HUES6 (cell line): ENCODE results near the gene ADD1.

Source experiments
- H3K27ac ChIP-seq: 2 replicates; pipeline ENCODE4 v1.7.0; 2013; ENCODE audit warnings: low read depth, mild to moderate bottlenecking, low read length, inconsistent platforms
- H3K27me3 ChIP-seq: 2 replicates; pipeline ENCODE4 v1.6.1; 2013; ENCODE audit warnings: low read length; ENCODE audit not compliant: control insufficient read depth, insufficient read depth
- H3K36me3 ChIP-seq: 2 replicates; pipeline ENCODE4 v1.6.1; 2013; ENCODE audit warnings: low read length; ENCODE audit not compliant: control insufficient read depth, insufficient read depth
- H3K4me1 ChIP-seq: 2 replicates; pipeline ENCODE4 v1.6.1; 2013; ENCODE audit warnings: low read length; ENCODE audit not compliant: control insufficient read depth, insufficient read depth
- H3K4me3 ChIP-seq: 2 replicates; pipeline ENCODE4 v1.5.1; 2013; ENCODE audit warnings: low read depth, low read length
- H3K9ac ChIP-seq: one replicate; pipeline ENCODE4 v1.6.1; 2013; ENCODE audit warnings: mild to moderate bottlenecking, low read length
- H3K9me3 ChIP-seq: 2 replicates; pipeline ENCODE4 v1.6.1; 2013; ENCODE audit warnings: low read depth, low read length; ENCODE audit not compliant: control insufficient read depth, insufficient read depth

The ADD1 gene

DNA sequence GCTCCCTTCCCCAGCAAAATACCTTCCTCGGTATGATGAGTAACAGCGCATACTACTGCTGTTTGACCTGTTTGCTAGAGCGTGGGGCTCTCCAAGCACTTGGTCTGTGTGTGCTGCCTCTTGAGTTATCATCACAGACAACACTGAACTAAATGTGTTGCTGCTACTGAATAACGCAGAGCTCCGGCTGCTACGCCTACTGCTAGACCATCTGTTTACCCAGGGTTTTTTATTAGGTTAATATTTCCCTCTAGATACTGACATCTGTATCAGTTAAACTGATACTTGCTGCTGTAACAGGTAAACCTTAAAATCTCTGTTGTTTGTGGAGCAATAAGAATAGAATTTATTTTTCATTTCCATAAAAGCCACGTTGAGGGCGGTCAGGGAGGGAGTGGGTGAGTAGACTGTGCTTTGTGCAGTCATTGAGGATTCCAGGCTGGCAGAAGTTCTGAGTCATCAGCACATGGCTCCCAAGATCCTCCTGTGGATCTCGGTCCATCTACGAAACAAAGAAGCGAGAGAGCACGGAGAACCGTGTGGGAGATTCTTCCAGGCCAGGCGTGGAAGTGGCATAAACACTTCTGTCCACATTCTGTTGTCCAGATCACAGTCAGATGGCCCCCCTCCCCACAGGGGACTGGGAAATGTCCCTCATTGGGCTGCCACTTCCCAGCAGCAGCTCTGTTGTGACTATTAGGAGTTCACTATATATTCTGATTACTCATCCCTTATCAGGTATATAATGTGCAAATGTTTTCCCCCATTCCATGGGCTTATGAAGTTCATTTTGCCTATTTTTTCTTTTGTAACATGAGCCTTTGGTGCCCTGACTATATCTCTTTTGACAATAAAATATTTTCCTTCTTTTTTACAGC is 133.8 kb downstream of the ADD1 start:
- no peak overlapping the region for H3K9ac ChIP-seq
- no peak overlapping the region for H3K27ac ChIP-seq
- H3K9me3 ChIP-seq = peaks cover 22% of the 10 kb centered on the region; the same call in 1 of the 2 replicates

More for the DNA sequence above, 133.8 kb downstream of the ADD1 start:
- Histone ChIP-seq H3K27me3 (no peaks in the 10 kb centered on the region), H3K4me3 (no peak overlapping the region), H3K4me1 (no peaks in the 10 kb centered on the region; the same call in 1 of the 2 replicates), H3K36me3 (no peaks in the 10 kb centered on the region)
